ENCODE results near the gene WBP4. TPM values are rescaled to one million over a fixed set of nuclear protein-coding genes. Genes with fewer than 3 reads are reported as not detected.

The WBP4 gene
- total RNA-seq, 4 donors from 2014 or later, result 6.1 to 12.6 (median 7.1) TPM

GRCh38 chr13:41132512-41133152 lies 71.3 kb downstream of the WBP4 start, which contains the start of gene KBTBD6:
KBTBD6 (minus strand) TSS chr13:41132802; CDS start chr13:41132511, 291 bp downstream.
- Histone ChIP-seq H3K4me1 (peaks cover 6 to 58% (median 23%) of the 10 kb centered on the region in 3 donors), H3K36me3 (no peaks in the 10 kb centered on the region), H3K4me3 (peak within 1 kb of the TSS; percentile 65 to 91 (median 71)), H3K27me3 (no peaks in the 10 kb centered on the region), H3K9me3 (no peaks in the 10 kb centered on the region), H3K27ac (peak within 1 kb of the TSS; percentile 74 to 90 (median 84))
- TF ChIP-seq CTCF (IDR thresholded peaks at IDR 0.05) (peak in 1 of 6 experiments; percentile 36), POLR2A (IDR thresholded peaks at IDR 0.05) (peak in 3 of 4 donors; percentile 13 to 63 (median 15))
- peak; percentile 76 for DNase-seq
- intact Hi-C loops (cut with DNase I), result no loop called here
- WGBS, 2 donors, result 0 to 1% methylated on average over 21 to 40 of the region's 45 CpGs

Small RNA genes within 50 kb of the gene (small RNA-seq; reads per million reads assigned to genes)
- gene MIR3168 (0 to 0.68 (median 0.27) reads per million in 4 donors), gene RN7SL597P (0 reads per million in 4 donors)

Other genes starting within 250 kb of the WBP4 start
- gene ELF1, start 42.2 kb upstream of the WBP4 start, total RNA-seq, result 10 to 100 TPM; 61.9 to 84.5 (median 71.5) TPM
- gene KBTBD6, start 71.3 kb downstream of the WBP4 start, total RNA-seq, result 1 to 10 TPM; 1.1 to 5.3 (median 4.1) TPM
- 1 to 10 TPM; 2.6 to 5.9 (median 4.1) TPM for gene KBTBD7, start 133.1 kb downstream of the WBP4 start, total RNA-seq
- gene MTRF1, start 202.1 kb downstream of the WBP4 start, total RNA-seq, result 10 to 100 TPM; 11.3 to 14.0 (median 12.2) TPM
- gene NAA16, start 249.8 kb downstream of the WBP4 start, total RNA-seq, result 10 to 100 TPM in 3 of 4 donors, 1 to 10 TPM in 1; 8.1 to 21.4 (median 12.1) TPM

Data from esophagus squamous epithelium (tissue), 5 donors.